Measurements from ENCODE around the gene HLF. TPM values are rescaled to one million over a fixed set of nuclear protein-coding genes. Genes with fewer than 3 reads are reported as not detected.

The HLF gene
- total and polyA plus RNA-seq, 10 of the 15 experiments (the other 5 are each of a cell fraction or from before 2014, with no cell fraction given): 0.01 to 0.33 (median 0.20) TPM; not detected in 3

DNA sequence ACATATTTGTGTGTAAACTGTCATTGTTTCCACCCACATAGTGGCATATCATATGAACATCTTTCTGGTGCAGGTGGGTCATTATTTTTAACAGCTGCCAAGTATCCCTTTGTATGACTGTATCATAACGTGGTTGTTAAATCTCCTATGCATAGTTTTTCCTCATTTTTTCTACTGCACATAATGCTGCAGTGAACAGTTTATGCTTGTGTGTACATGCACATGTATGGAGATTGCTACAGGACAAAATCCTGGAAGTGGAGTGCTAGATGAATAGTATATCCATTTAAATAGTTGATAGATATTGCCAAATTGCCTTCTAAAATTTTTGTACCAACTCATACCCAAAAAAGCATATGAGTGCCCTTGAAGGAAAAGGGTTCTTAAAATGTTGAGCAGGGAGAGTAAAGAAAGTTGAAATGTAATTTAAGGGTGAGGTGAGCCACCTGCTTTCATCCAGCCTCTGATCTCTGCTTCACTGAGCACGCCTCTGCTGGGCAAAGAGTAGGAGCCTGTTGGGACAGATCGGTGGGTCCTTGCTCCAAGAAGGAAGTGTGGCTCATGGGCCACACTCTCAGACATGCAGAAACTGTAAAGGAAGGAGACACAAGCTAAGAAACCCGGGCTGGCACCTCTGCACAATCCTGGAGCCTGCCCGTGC, 55.3 kb downstream of the HLF start:
- Histone ChIP-seq H3K27me3 (replicated peaks in 1 of 2; ENCODE audit: control insufficient read depth in 2 of 2, insufficient read depth in 2 of 2, low read length in 1 of 2) (no peaks in the 10 kb centered on the region; a peak in 1 of 4 replicates), H3K79me2 (ENCODE audit: control insufficient read depth, insufficient read depth, low read length) (no peaks in the 10 kb centered on the region), H3K4me2 (ENCODE audit: control insufficient read depth, insufficient read depth) (no peak overlapping the region), H3K9ac (ENCODE audit: control insufficient read depth, insufficient read depth, low read length) (no peak overlapping the region), H3K4me1 (ENCODE audit: control insufficient read depth, insufficient read depth, low read length) (no peaks in the 10 kb centered on the region), H3K9me3 (replicated peaks; ENCODE audit: control insufficient read depth, insufficient read depth, low read length) (no peaks in the 10 kb centered on the region), H2AFZ (ENCODE audit: control insufficient read depth, low read depth, low read length) (no peak overlapping the region), H4K20me1 (ENCODE audit: control insufficient read depth, insufficient read depth) (no peaks in the 10 kb centered on the region), H3K27ac (ENCODE audit: control insufficient read depth, insufficient read depth) (no peak overlapping the region), H3K4me3 (no peak overlapping the region), H3K36me3 (ENCODE audit: control insufficient read depth in 2 of 2, insufficient read depth in 2 of 2, low read length in 1 of 2) (no peaks in the 10 kb centered on the region)
- TF ChIP-seq KDM1A (IDR thresholded peaks at IDR 0.05; ENCODE audit: borderline replicate concordance): no peak
- TF ChIP-seq KLF5 (IDR thresholded peaks at IDR 0.05; ENCODE audit: partially characterized antibody): no peak
- no peak for TF ChIP-seq WRNIP1 (IDR thresholded peaks at IDR 0.05; ENCODE audit: borderline replicate concordance, low read depth, low read length)
- ChIA-PET SMC1A (ENCODE audit: uncharacterized antibody, unreplicated experiment) (no interaction called here), RAD21 (ENCODE audit: unreplicated experiment) (no interaction called here), POLR2A (no interaction called here), CTCF (no interaction called here)
- ATAC-seq (no peak), FAIRE-seq (no peak), DNase-seq (ENCODE audit: low read depth, low spot score) (no peak)
- BruUV-seq (replicated peaks): no TSS peak
- intact Hi-C loops (cut with micrococcal nuclease; ENCODE audit: unreplicated experiment) (no loop called here), in situ Hi-C loops (cut with MboI) (no loop called here)
- 6% methylated on average over 5 of the region's 5 CpGs for WGBS (ENCODE audit: insufficient coverage, insufficient replicate concordance, low lambda C conversion rate, missing lambda C conversion rate)

DNA sequence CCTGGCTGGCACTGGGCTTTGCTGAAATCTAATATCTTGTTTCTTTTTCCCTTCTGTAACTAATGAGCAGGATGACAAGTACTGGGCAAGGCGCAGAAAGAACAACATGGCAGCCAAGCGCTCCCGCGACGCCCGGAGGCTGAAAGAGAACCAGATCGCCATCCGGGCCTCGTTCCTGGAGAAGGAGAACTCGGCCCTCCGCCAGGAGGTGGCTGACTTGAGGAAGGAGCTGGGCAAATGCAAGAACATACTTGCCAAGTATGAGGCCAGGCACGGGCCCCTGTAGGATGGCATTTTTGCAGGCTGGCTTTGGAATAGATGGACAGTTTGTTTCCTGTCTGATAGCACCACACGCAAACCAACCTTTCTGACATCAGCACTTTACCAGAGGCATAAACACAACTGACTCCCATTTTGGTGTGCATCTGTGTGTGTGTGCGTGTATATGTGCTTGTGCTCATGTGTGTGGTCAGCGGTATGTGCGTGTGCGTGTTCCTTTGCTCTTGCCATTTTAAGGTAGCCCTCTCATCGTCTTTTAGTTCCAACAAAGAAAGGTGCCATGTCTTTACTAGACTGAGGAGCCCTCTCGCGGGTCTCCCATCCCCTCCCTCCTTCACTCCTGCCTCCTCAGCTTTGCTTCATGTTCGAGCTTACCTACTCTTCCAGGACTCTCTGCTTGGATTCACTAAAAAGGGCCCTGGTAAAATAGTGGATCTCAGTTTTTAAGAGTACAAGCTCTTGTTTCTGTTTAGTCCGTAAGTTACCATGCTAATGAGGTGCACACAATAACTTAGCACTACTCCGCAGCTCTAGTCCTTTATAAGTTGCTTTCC, 56.0 kb downstream of the HLF start:
- ChIA-PET POLR2A (no interaction called here), CTCF (no interaction called here), RAD21 (ENCODE audit: unreplicated experiment) (no interaction called here), SMC1A (ENCODE audit: uncharacterized antibody, unreplicated experiment) (interaction anchor here (1.2 kb wide), 1 partner anchor 10 kb away, joined by 3 read pairs; no protein-coding TSS in a partner anchor)
- in situ Hi-C loops (cut with MboI): no loop called here
- Histone ChIP-seq H3K9me3 (replicated peaks; ENCODE audit: control insufficient read depth, insufficient read depth, low read length) (no peaks in the 10 kb centered on the region), H3K79me2 (ENCODE audit: control insufficient read depth, insufficient read depth, low read length) (no peaks in the 10 kb centered on the region), H2AFZ (ENCODE audit: control insufficient read depth, low read depth, low read length) (no peak overlapping the region), H3K36me3 (ENCODE audit: control insufficient read depth in 2 of 2, insufficient read depth in 2 of 2, low read length in 1 of 2) (no peaks in the 10 kb centered on the region), H3K4me1 (ENCODE audit: control insufficient read depth, insufficient read depth, low read length) (no peaks in the 10 kb centered on the region), H3K4me3 (no peak overlapping the region), H4K20me1 (ENCODE audit: control insufficient read depth, insufficient read depth) (no peaks in the 10 kb centered on the region), H3K27me3 (replicated peaks in 1 of 2; ENCODE audit: control insufficient read depth in 2 of 2, insufficient read depth in 2 of 2, low read length in 1 of 2) (no peaks in the 10 kb centered on the region), H3K9ac (ENCODE audit: control insufficient read depth, insufficient read depth, low read length) (no peak overlapping the region), H3K27ac (ENCODE audit: control insufficient read depth, insufficient read depth) (no peak overlapping the region), H3K4me2 (ENCODE audit: control insufficient read depth, insufficient read depth) (no peak overlapping the region)
- TF ChIP-seq ZNF384 (IDR thresholded peaks at IDR 0.05; ENCODE audit: borderline replicate concordance, low read depth, low read length) (no peak), RCOR1 (conservative IDR thresholded peaks at IDR 0.05; ENCODE audit: low read depth, low read length) (no peak), KLF5 (IDR thresholded peaks at IDR 0.05; ENCODE audit: partially characterized antibody) (no peak), ZZZ3 (IDR thresholded peaks at IDR 0.05; ENCODE audit: control insufficient read depth, insufficient read length, low read depth) (no peak), IKZF2 (IDR thresholded peaks at IDR 0.05) (no peak)
- TF ChIP-seq, protein P1, sequence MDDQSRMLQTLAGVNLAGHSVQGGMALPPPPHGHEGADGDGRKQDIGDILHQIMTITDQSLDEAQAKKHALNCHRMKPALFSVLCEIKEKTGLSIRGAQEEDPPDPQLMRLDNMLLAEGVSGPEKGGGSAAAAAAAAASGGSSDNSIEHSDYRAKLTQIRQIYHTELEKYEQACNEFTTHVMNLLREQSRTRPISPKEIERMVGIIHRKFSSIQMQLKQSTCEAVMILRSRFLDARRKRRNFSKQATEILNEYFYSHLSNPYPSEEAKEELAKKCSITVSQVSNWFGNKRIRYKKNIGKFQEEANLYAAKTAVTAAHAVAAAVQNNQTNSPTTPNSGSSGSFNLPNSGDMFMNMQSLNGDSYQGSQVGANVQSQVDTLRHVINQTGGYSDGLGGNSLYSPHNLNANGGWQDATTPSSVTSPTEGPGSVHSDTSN (IDR thresholded peaks at IDR 0.05; ENCODE audit: insufficient replicate concordance, low read depth, low read length): no peak
- TF ChIP-seq, protein P2, sequence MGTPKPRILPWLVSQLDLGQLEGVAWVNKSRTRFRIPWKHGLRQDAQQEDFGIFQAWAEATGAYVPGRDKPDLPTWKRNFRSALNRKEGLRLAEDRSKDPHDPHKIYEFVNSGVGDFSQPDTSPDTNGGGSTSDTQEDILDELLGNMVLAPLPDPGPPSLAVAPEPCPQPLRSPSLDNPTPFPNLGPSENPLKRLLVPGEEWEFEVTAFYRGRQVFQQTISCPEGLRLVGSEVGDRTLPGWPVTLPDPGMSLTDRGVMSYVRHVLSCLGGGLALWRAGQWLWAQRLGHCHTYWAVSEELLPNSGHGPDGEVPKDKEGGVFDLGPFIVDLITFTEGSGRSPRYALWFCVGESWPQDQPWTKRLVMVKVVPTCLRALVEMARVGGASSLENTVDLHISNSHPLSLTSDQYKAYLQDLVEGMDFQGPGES (IDR thresholded peaks at IDR 0.05): no peak
- TF ChIP-seq, protein P3, sequence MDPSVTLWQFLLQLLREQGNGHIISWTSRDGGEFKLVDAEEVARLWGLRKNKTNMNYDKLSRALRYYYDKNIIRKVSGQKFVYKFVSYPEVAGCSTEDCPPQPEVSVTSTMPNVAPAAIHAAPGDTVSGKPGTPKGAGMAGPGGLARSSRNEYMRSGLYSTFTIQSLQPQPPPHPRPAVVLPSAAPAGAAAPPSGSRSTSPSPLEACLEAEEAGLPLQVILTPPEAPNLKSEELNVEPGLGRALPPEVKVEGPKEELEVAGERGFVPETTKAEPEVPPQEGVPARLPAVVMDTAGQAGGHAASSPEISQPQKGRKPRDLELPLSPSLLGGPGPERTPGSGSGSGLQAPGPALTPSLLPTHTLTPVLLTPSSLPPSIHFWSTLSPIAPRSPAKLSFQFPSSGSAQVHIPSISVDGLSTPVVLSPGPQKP (IDR thresholded peaks at IDR 0.05; ENCODE audit: low read depth, low read length): no peak
- TF ChIP-seq, protein P4, sequence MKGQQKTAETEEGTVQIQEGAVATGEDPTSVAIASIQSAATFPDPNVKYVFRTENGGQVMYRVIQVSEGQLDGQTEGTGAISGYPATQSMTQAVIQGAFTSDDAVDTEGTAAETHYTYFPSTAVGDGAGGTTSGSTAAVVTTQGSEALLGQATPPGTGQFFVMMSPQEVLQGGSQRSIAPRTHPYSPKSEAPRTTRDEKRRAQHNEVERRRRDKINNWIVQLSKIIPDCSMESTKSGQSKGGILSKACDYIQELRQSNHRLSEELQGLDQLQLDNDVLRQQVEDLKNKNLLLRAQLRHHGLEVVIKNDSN (IDR thresholded peaks at IDR 0.05; ENCODE audit: borderline replicate concordance, extremely low read length, insufficient read depth, low read depth, low read length): no peak
- FAIRE-seq (no peak), DNase-seq (ENCODE audit: low read depth, low spot score) (no peak), ATAC-seq (no peak)
- BruUV-seq (replicated peaks): no TSS peak
- 66% methylated on average over 23 of the region's 23 CpGs for WGBS (ENCODE audit: insufficient coverage, insufficient replicate concordance, low lambda C conversion rate, missing lambda C conversion rate)
- intact Hi-C loops (cut with micrococcal nuclease; ENCODE audit: unreplicated experiment): no loop called here

All from GM12878 (cell line).